ENCODE results near the gene RNF44. TPM values are rescaled to one million over a fixed set of nuclear protein-coding genes. Genes with fewer than 3 reads are reported as not detected.
A peak's percentile ranks its signal among the peaks of the same experiment; 100 is the strongest.

Gene RNF44
- total RNA-seq, 1 experiment from 2014 or later: 58.4 TPM

DNA sequence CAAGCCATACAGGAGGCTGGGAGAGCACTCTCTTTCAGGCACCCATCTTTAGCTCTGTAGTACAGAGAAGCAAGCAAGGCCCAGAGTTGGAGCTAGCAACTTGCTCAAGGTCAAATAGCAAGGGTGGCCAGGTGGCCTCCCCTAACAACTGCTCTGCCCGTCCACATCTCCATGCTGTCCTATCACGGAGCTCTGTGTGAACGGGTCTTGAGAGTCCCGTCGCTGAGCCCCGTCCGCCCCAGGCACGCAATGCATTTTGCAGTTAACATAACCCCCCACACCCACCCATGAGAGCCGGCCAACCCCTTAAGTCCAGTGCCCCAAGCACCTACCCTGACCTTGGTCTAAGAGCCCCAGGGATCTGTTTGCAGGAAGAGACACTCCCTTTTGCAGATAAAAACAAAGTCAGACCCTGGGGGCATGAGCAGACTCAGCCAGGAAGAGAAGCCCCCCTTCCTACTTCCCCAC is 1.5 kb downstream of the RNF44 start:
- peaks cover 15 to 27% of the 10 kb centered on the region in 2 experiments; a peak in 3 of 4 replicates for H3K4me1 ChIP-seq (ENCODE audit: control insufficient read depth in 1 of 2, insufficient read depth in 2 of 2, low read length in 2 of 2)
- H3K4me3 ChIP-seq (replicated peaks in 1 of 2; ENCODE audit: low read depth in 1 of 2, low read length in 2 of 2): peak overlapping the region; percentile 79 to 99
- TF ChIP-seq EZH2 (IDR thresholded peaks at IDR 0.05): no peak
- no peak for TF ChIP-seq TCF7L2 (IDR thresholded peaks at IDR 0.05; ENCODE audit: borderline replicate concordance, extremely low read depth, insufficient read depth, insufficient read length)
- TF ChIP-seq POLR2A (IDR thresholded peaks at IDR 0.05; ENCODE audit: borderline replicate concordance, extremely low read depth, insufficient read depth, insufficient read length): no peak
- TF ChIP-seq, protein P1, sequence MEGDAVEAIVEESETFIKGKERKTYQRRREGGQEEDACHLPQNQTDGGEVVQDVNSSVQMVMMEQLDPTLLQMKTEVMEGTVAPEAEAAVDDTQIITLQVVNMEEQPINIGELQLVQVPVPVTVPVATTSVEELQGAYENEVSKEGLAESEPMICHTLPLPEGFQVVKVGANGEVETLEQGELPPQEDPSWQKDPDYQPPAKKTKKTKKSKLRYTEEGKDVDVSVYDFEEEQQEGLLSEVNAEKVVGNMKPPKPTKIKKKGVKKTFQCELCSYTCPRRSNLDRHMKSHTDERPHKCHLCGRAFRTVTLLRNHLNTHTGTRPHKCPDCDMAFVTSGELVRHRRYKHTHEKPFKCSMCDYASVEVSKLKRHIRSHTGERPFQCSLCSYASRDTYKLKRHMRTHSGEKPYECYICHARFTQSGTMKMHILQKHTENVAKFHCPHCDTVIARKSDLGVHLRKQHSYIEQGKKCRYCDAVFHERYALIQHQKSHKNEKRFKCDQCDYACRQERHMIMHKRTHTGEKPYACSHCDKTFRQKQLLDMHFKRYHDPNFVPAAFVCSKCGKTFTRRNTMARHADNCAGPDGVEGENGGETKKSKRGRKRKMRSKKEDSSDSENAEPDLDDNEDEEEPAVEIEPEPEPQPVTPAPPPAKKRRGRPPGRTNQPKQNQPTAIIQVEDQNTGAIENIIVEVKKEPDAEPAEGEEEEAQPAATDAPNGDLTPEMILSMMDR (IDR thresholded peaks at IDR 0.05 in 2 of 3, conservative IDR thresholded peaks at IDR 0.05 in 1 of 3; ENCODE audit: borderline replicate concordance in 1 of 3, insufficient read depth in 1 of 3, low read depth in 2 of 3, low read length in 2 of 3): no peak
- POLR2A ChIA-PET: interaction anchor here (1.0 kb wide), 1 partner anchor 12 kb away, joined by 3 read pairs; no protein-coding TSS in a partner anchor
- H3K36me3 ChIP-seq (ENCODE audit: control insufficient read depth in 1 of 2, insufficient read depth in 2 of 2, low read length in 2 of 2): peaks cover 0 to 12% of the 10 kb centered on the region in 2 experiments; a peak in 1 of 4 replicates
- H3K9me3 ChIP-seq (ENCODE audit: control insufficient read depth in 1 of 2, insufficient read depth in 1 of 2, low read depth in 1 of 2, low read length in 2 of 2): no peaks in the 10 kb centered on the region
- H3K79me2 ChIP-seq (ENCODE audit: insufficient read depth, low read length): peaks cover 45% of the 10 kb centered on the region
- CTCF ChIA-PET: no interaction called here
- intact Hi-C loops (cut with micrococcal nuclease): loop anchor here (2.0 to 5.0 kb wide), 3 partner anchors 88 to 147 kb away; partner anchors contain the start of genes FAF2, HIGD2A and NOP16
- DNase-seq (ENCODE audit: low read depth, low spot score) (no peak), ATAC-seq (no peak)
- H3K9me2 ChIP-seq (ENCODE audit: insufficient read depth): no peaks in the 10 kb centered on the region
- no peaks in the 10 kb centered on the region for H4K20me1 ChIP-seq (ENCODE audit: insufficient read depth)
- H3K27me3 ChIP-seq (ENCODE audit: insufficient read depth, low read length): no peaks in the 10 kb centered on the region
- no peak overlapping the region for H2AFZ ChIP-seq (ENCODE audit: low read depth, low read length, poor library complexity, severe bottlenecking)
- peak overlapping the region; percentile 89 for H3K27ac ChIP-seq (ENCODE audit: low read depth, low read length)
- RAD21 ChIA-PET (ENCODE audit: low non-redundant PET in 1 of 2, low total read pairs in 2 of 2, uncharacterized antibody in 2 of 2, unreplicated experiment in 2 of 2): no interaction called here
- H3K9ac ChIP-seq (ENCODE audit: low read length): peak overlapping the region; percentile 99
- H3K4me2 ChIP-seq (ENCODE audit: low read length): peak overlapping the region; percentile 100
- BruUV-seq (replicated peaks): TSS peak; percentile 40

DNA sequence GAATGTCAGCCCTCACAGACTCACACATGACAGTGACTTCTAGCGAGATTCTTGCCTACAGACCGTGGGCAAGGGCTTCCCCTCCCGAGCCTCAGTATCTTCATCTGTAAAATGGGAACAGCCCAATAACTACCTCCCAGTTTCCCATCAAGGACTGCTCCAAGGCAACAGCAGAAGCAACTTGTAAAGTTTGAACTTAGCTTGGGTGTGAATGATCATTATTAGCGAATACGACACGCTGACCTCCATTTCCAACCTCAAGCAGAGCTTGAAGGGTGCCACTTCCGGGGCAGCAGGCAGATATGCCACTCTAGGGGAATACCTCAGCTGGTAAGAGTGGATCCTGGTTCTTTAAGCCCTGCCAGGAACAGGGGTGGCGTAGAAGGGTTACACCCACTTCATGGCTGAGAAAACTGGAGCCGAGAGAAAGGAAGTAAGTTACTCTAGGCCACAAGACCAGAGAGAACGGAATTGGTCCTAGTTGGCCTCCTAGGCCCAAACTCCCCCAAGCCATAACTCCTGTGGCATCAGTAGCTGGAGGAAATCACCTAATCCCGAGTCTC is 2.0 kb downstream of the RNF44 start:
- H3K9me2 ChIP-seq (ENCODE audit: insufficient read depth): no peaks in the 10 kb centered on the region
- DNase-seq (ENCODE audit: low read depth, low spot score): no peak
- intact Hi-C loops (cut with micrococcal nuclease): loop anchor here (5.0 kb wide), 1 partner anchor 88 kb away; the partner anchor contains the start of gene FAF2
- H3K9ac ChIP-seq (ENCODE audit: low read length): peak overlapping the region; percentile 99
- no peaks in the 10 kb centered on the region for H4K20me1 ChIP-seq (ENCODE audit: insufficient read depth)
- peaks cover 0 to 12% of the 10 kb centered on the region in 2 experiments; a peak in 1 of 4 replicates for H3K36me3 ChIP-seq (ENCODE audit: control insufficient read depth in 1 of 2, insufficient read depth in 2 of 2, low read length in 2 of 2)
- H2AFZ ChIP-seq (ENCODE audit: low read depth, low read length, poor library complexity, severe bottlenecking): no peak overlapping the region
- peaks cover 15 to 27% of the 10 kb centered on the region in 2 experiments; a peak in 3 of 4 replicates for H3K4me1 ChIP-seq (ENCODE audit: control insufficient read depth in 1 of 2, insufficient read depth in 2 of 2, low read length in 2 of 2)
- H3K79me2 ChIP-seq (ENCODE audit: insufficient read depth, low read length): peaks cover 45% of the 10 kb centered on the region
- peak overlapping the region; percentile 100 for H3K4me2 ChIP-seq (ENCODE audit: low read length)
- CTCF ChIA-PET: no interaction called here
- BruUV-seq (replicated peaks): no TSS peak
- no peak for ATAC-seq
- POLR2A ChIA-PET: interaction anchor here (1.0 kb wide), 1 partner anchor 11 kb away, joined by 3 read pairs; no protein-coding TSS in a partner anchor
- no peaks in the 10 kb centered on the region for H3K27me3 ChIP-seq (ENCODE audit: insufficient read depth, low read length)
- peak overlapping the region; percentile 89 for H3K27ac ChIP-seq (ENCODE audit: low read depth, low read length)
- RAD21 ChIA-PET (ENCODE audit: low non-redundant PET in 1 of 2, low total read pairs in 2 of 2, uncharacterized antibody in 2 of 2, unreplicated experiment in 2 of 2): no interaction called here
- no peaks in the 10 kb centered on the region for H3K9me3 ChIP-seq (ENCODE audit: control insufficient read depth in 1 of 2, insufficient read depth in 1 of 2, low read depth in 1 of 2, low read length in 2 of 2)
- peak overlapping the region; percentile 79 to 99 for H3K4me3 ChIP-seq (replicated peaks in 1 of 2; ENCODE audit: low read depth in 1 of 2, low read length in 2 of 2)
- TF ChIP-seq SP1 (IDR thresholded peaks at IDR 0.05; ENCODE audit: low read depth) (no peak), RAD21 (IDR thresholded peaks at IDR 0.05; ENCODE audit: low read depth) (no peak), JUND (IDR thresholded peaks at IDR 0.05) (no peak), ELF1 (IDR thresholded peaks at IDR 0.05; ENCODE audit: borderline replicate concordance, low read depth) (no peak), CBX3 (IDR thresholded peaks at IDR 0.05; ENCODE audit: low read depth) (no peak), ZNF274 (IDR thresholded peaks at IDR 0.05; ENCODE audit: low read depth, low read length) (no peak), CEBPB (IDR thresholded peaks at IDR 0.05; ENCODE audit: low read depth) (no peak), YY1 (IDR thresholded peaks at IDR 0.05; ENCODE audit: extremely low read depth, insufficient replicate concordance, low read depth, low read length) (no peak), SIN3A (IDR thresholded peaks at IDR 0.05; ENCODE audit: low read depth) (no peak), POLR2AphosphoS5 (IDR thresholded peaks at IDR 0.05; ENCODE audit: low read depth, low read length) (no peak)
- TF ChIP-seq, protein P2, sequence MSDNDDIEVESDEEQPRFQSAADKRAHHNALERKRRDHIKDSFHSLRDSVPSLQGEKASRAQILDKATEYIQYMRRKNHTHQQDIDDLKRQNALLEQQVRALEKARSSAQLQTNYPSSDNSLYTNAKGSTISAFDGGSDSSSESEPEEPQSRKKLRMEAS (IDR thresholded peaks at IDR 0.05): no peak
- TF ChIP-seq, protein P3, sequence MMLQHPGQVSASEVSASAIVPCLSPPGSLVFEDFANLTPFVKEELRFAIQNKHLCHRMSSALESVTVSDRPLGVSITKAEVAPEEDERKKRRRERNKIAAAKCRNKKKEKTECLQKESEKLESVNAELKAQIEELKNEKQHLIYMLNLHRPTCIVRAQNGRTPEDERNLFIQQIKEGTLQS (IDR thresholded peaks at IDR 0.05): no peak
